Dermis lymphatic vessel endothelial cell (primary cell): ENCODE data around the gene ACAN. TPM values are rescaled to one million over a fixed set of nuclear protein-coding genes. Genes with fewer than 3 reads are reported as not detected.

Experiments used
- total RNA-seq: library from RNA; depleted of rRNA; stranded (reverse); fragments of >200 nt; gene quantifications from 2 replicates; pipeline ENCODE4 v1.2.1, GENCODE V29; 2014

ACAN gene
- total RNA-seq, result under 0.01 TPM in 2 replicates

GRCh38 chr15:88803241-88803919, at the start of gene ACAN:
TSS of gene ACAN (plus strand) at chr15:88803436. CDS start at chr15:88836207, 32,771 bp downstream.

GRCh38 chr15:88894819-88895767, 91.9 kb downstream of the ACAN start, which contains the start of gene HAPLN3:
TSS of gene HAPLN3 (minus strand) at chr15:88895544. CDS start at chr15:88887298, 8,246 bp downstream.

GRCh38 chr15:88913017-88913849, 110.0 kb downstream of the ACAN start, which contains the start of gene MFGE8:
TSS of gene MFGE8 (minus strand) at chr15:88913379. CDS start at chr15:88913319, 60 bp downstream.

Other genes with a start within 250 kb of the ACAN start
- gene AEN, start 182.1 kb upstream of the ACAN start, total RNA-seq, result 28.3 and 40.2 TPM in 2 replicates
- 26.8 and 66.4 TPM in 2 replicates for gene ISG20, start 164.4 kb upstream of the ACAN start, total RNA-seq
- 66.3 and 102 TPM in 2 replicates for gene HAPLN3, start 92.1 kb downstream of the ACAN start, total RNA-seq
- gene MFGE8, start 109.9 kb downstream of the ACAN start, total RNA-seq, result 27.5 and 53.8 TPM in 2 replicates